ENCODE data around the gene MRPL40. TPM values are rescaled to one million over a fixed set of nuclear protein-coding genes. Genes with fewer than 3 reads are reported as not detected.

The MRPL40 gene
- total and polyA plus RNA-seq, 4 donors = 17.0 to 61.4 (median 32.2) TPM

DNA sequence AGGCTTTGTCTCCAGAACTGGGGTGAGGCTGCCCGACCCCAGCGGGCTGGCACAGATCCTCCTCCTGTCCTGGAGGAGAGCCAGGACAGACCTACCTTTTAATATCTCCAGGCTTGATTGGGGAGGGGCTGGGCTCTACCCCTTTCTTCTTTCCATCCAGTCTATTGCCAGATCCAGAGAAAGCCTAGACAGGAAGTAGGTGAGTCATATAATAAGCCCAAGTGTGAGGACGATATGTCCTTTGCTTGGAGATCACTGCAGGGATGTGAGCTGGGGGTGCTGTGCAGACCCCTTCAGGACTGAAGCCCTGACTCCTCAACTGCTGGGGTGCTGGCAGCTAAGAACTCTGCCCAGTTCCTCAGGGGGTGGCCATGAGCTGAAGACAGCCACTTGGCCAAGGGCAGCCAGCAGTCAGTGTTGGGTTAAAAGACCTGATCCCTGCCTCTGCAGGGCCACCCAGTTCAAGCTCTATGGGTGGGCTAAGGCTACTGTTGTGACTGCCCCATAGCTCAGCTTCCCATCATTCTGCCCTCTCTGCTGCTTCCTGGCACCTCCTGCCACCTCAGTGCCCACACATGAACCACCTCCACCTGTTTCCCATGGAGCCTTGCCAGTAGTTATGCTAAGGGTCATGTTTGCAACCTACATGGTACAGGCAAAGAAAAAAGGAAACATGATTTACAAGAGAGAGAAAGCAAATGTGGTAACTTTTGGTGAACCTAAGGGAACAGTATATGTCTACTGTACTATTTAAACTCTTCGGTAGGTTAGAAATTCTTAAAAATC is 23.4 kb downstream of the MRPL40 start:
- H3K27me3 ChIP-seq (ENCODE audit: control insufficient read depth in 3 of 3, insufficient read depth in 3 of 3, low read length in 2 of 3) = no peaks in the 10 kb centered on the region
- ATAC-seq (ENCODE audit: insufficient read depth, low FRiP score) (no peak), DNase-seq (no peak)
- TF ChIP-seq, protein P1, sequence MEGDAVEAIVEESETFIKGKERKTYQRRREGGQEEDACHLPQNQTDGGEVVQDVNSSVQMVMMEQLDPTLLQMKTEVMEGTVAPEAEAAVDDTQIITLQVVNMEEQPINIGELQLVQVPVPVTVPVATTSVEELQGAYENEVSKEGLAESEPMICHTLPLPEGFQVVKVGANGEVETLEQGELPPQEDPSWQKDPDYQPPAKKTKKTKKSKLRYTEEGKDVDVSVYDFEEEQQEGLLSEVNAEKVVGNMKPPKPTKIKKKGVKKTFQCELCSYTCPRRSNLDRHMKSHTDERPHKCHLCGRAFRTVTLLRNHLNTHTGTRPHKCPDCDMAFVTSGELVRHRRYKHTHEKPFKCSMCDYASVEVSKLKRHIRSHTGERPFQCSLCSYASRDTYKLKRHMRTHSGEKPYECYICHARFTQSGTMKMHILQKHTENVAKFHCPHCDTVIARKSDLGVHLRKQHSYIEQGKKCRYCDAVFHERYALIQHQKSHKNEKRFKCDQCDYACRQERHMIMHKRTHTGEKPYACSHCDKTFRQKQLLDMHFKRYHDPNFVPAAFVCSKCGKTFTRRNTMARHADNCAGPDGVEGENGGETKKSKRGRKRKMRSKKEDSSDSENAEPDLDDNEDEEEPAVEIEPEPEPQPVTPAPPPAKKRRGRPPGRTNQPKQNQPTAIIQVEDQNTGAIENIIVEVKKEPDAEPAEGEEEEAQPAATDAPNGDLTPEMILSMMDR (IDR thresholded peaks at IDR 0.05; ENCODE audit: control extremely low read depth, extremely low read depth) = no peak
- H3K4me1 ChIP-seq (ENCODE audit: control insufficient read depth in 5 of 5, insufficient read depth in 5 of 5, low read length in 5 of 5) = no peaks in the 10 kb centered on the region
- H3K4me3 ChIP-seq = no peak overlapping the region
- H3K9ac ChIP-seq (ENCODE audit: insufficient read depth in 1 of 2, low read length in 2 of 2) = no peak overlapping the region
- WGBS, 2 donors = 71 to 93% methylated on average over 4 of the region's 4 CpGs
- no peak overlapping the region for H3K27ac ChIP-seq (ENCODE audit: low read depth in 1 of 2, low read length in 1 of 2)
- peaks cover 22 to 45% (median 34%) of the 10 kb centered on the region in 4 donors for H3K36me3 ChIP-seq (ENCODE audit: control insufficient read depth in 4 of 4, insufficient read depth in 4 of 4, low read length in 4 of 4)
- no peaks in the 10 kb centered on the region for H3K9me3 ChIP-seq (ENCODE audit: control insufficient read depth in 4 of 4, insufficient read depth in 3 of 4, low read length in 3 of 4)

DNA sequence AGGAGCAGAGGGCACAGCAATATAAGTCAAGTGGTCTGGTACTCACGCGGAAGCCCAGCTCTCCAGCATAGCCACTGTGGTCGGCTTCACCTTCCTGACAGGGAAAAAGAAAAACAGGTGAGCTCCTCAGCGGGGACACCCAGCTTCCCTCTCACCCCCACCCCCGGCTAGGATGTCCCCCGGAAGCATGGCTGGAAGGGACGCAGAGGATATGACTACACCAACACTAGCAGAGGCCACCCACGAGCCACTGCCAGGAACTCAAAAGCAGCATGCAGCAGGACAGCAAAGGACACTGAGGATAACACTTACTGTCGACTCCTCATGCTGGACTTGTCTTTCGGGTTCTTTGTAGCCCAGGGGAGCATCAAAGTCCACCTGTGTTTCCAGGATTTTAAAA is 24.2 kb downstream of the MRPL40 start:
- no peak overlapping the region for H3K4me3 ChIP-seq
- ATAC-seq (ENCODE audit: insufficient read depth, low FRiP score) (no peak), DNase-seq (no peak)
- no peaks in the 10 kb centered on the region for H3K27me3 ChIP-seq (ENCODE audit: control insufficient read depth in 3 of 3, insufficient read depth in 3 of 3, low read length in 2 of 3)
- no peaks in the 10 kb centered on the region for H3K9me3 ChIP-seq (ENCODE audit: control insufficient read depth in 4 of 4, insufficient read depth in 3 of 4, low read length in 3 of 4)
- peaks cover 24 to 44% (median 34%) of the 10 kb centered on the region in 4 donors for H3K36me3 ChIP-seq (ENCODE audit: control insufficient read depth in 4 of 4, insufficient read depth in 4 of 4, low read length in 4 of 4)
- WGBS, 2 donors = 94 to 96% methylated on average over 10 of the region's 10 CpGs
- TF ChIP-seq, protein P1 (IDR thresholded peaks at IDR 0.05; ENCODE audit: control extremely low read depth, extremely low read depth) = no peak
- no peaks in the 10 kb centered on the region for H3K4me1 ChIP-seq (ENCODE audit: control insufficient read depth in 5 of 5, insufficient read depth in 5 of 5, low read length in 5 of 5)
- H3K9ac ChIP-seq (ENCODE audit: insufficient read depth in 1 of 2, low read length in 2 of 2) = no peak overlapping the region
- no peak overlapping the region for H3K27ac ChIP-seq (ENCODE audit: low read depth in 1 of 2, low read length in 1 of 2)

DNA sequence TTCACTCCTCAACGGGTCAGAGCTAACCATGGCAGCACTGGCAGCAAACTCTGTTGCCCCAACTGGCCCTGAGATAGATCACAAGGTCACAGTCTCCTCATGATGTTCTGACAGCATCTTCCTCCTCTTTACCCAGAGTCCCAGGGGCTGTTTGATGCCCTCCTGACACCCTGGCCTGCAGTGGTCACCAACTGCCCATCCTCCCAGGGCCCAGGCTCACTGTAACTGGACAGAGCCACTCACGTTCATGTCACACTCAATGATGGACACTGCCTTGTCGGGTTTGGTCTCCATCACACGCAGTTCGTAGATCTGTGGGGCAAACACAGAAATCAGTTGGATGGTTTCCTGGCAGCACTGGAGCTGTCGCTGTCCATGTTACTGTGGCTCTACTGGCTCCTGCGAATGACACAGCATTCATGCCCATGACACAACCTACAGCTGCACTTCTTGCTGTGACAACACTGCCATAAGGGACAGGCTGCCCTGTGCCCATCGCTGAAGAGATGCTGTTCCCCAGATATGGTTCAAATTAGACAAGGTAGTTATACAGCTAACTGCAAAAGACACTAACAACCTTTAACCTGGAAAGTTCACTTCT is 25.6 kb downstream of the MRPL40 start:
- Histone ChIP-seq H3K4me1 (ENCODE audit: control insufficient read depth in 5 of 5, insufficient read depth in 5 of 5, low read length in 5 of 5) (no peaks in the 10 kb centered on the region), H3K27me3 (ENCODE audit: control insufficient read depth in 3 of 3, insufficient read depth in 3 of 3, low read length in 2 of 3) (no peaks in the 10 kb centered on the region), H3K4me3 (no peak overlapping the region), H3K27ac (ENCODE audit: low read depth in 1 of 2, low read length in 1 of 2) (no peak overlapping the region), H3K36me3 (ENCODE audit: control insufficient read depth in 4 of 4, insufficient read depth in 4 of 4, low read length in 4 of 4) (peaks cover 21 to 45% (median 32%) of the 10 kb centered on the region in 4 donors), H3K9me3 (ENCODE audit: control insufficient read depth in 4 of 4, insufficient read depth in 3 of 4, low read length in 3 of 4) (no peaks in the 10 kb centered on the region), H3K9ac (ENCODE audit: insufficient read depth in 1 of 2, low read length in 2 of 2) (no peak overlapping the region)
- TF ChIP-seq, protein P1 (IDR thresholded peaks at IDR 0.05; ENCODE audit: control extremely low read depth, extremely low read depth) = no peak
- DNase-seq (no peak), ATAC-seq (ENCODE audit: insufficient read depth, low FRiP score) (no peak)
- 95 to 97% methylated on average over 8 of the region's 8 CpGs for WGBS, 2 donors
